ENCODE measurements around the gene CMIP. TPM values are rescaled to one million over a fixed set of nuclear protein-coding genes. Genes with fewer than 3 reads are reported as not detected.

The CMIP gene
- total RNA-seq, 1 donor from 2014 or later, result 19.1 TPM

GRCh38 chr16:81473066-81473488, 28.5 kb downstream of the CMIP start:
- no peak for TF ChIP-seq CTCF (conservative IDR thresholded peaks at IDR 0.05; ENCODE audit: low read depth, low read length)
- H3K4me3 ChIP-seq (ENCODE audit: low read depth, low read length), result no peak overlapping the region
- DNase-seq (ENCODE audit: low read depth), result no peak

- H3K4me3 ChIP-seq (ENCODE audit: low read depth, low read length), result no peak overlapping the region
- no peak for DNase-seq (ENCODE audit: low read depth)
- TF ChIP-seq CTCF (conservative IDR thresholded peaks at IDR 0.05; ENCODE audit: low read depth, low read length), result no peak
These were observed 28.9 kb downstream of the CMIP start for GRCh38 chr16:81473558-81473957.

GRCh38 chr16:81473969-81474959, 29.7 kb downstream of the CMIP start:
- no peak for TF ChIP-seq CTCF (conservative IDR thresholded peaks at IDR 0.05; ENCODE audit: low read depth, low read length)
- no peak for DNase-seq (ENCODE audit: low read depth)
- no peak overlapping the region for H3K4me3 ChIP-seq (ENCODE audit: low read depth, low read length)

GRCh38 chr16:81477697-81478693, 33.4 kb downstream of the CMIP start:
- no peak for TF ChIP-seq CTCF (conservative IDR thresholded peaks at IDR 0.05; ENCODE audit: low read depth, low read length)
- no peak overlapping the region for H3K4me3 ChIP-seq (ENCODE audit: low read depth, low read length)
- DNase-seq (ENCODE audit: low read depth), result no peak

GRCh38 chr16:81478876-81479511, 34.4 kb downstream of the CMIP start:
- no peak overlapping the region for H3K4me3 ChIP-seq (ENCODE audit: low read depth, low read length)
- no peak for DNase-seq (ENCODE audit: low read depth)
- TF ChIP-seq CTCF (conservative IDR thresholded peaks at IDR 0.05; ENCODE audit: low read depth, low read length), result no peak

GRCh38 chr16:81480606-81481206, 36.1 kb downstream of the CMIP start:
- no peak for TF ChIP-seq CTCF (conservative IDR thresholded peaks at IDR 0.05; ENCODE audit: low read depth, low read length)
- DNase-seq (ENCODE audit: low read depth), result no peak
- no peak overlapping the region for H3K4me3 ChIP-seq (ENCODE audit: low read depth, low read length)
